HG02623 (cell line): ENCODE data around the gene STARD7.
"Not testable (repeated sequence)": the region's sequence is repeated elsewhere in the genome, so short reads cannot be mapped to it uniquely, and the experiment has no call there.

ENCODE experiments used
- ATAC-seq: cut with Tn5 transposase; IDR thresholded peaks from one replicate; pipeline ENCODE4 v1.9.1; 2021; ENCODE audit warnings: moderate library complexity; ENCODE audit not compliant: unreplicated experiment

The STARD7 gene

DNA sequence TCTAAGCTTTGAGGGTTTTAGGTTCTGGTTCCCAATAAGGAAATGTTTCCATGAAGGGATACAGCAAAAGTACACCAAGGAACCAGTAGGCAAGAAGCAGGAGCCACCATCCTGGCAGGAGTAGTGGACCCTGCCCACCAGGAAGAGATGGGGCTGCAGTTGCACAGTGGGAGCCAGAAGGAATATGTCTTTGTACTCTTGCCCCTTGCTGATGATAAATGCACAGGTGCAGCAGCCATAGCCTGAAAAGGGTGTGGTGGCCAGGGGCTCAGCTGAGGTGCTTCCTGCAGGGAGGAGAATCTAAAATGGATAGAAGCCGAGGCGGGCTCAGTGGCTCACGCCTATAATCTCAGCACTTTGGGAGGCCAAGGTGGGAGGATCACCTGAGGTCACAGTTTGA lies 29.6 kb upstream of the STARD7 start:
- ATAC-seq: no peak

GRCh38 chr2:96236882-96237281 lies 28.3 kb upstream of the STARD7 start:
- no peak for ATAC-seq

- ATAC-seq: no peak
These were observed 25.3 kb upstream of the STARD7 start for GRCh38 chr2:96233880-96234316.

GRCh38 chr2:96233436-96233835 lies 24.8 kb upstream of the STARD7 start:
- no peak for ATAC-seq

GRCh38 chr2:96231316-96231715 lies 22.7 kb upstream of the STARD7 start:
- no peak for ATAC-seq

GRCh38 chr2:96225016-96225533 lies 16.4 kb upstream of the STARD7 start:
- peak; percentile 75 for ATAC-seq

DNA sequence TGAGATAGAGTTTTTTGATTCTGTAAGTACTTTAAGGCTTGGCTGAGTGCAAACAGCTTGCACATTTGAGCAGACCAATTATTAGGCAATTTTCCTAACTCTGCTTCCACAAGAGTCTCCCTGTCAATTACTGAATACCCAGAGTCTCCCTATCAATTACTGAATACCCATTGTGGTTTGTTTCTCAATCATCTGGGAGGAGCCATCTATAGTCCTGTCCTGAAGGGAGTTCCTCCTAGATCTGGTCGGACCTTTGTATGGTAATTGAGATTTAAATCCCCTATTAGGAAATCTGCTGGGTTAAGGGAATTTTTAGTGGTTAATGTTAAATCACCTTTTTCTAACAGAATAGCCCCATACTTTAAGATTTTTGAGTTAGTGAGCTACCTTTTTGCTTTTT lies 12.5 kb upstream of the STARD7 start:
- ATAC-seq: not testable (repeated sequence)

DNA sequence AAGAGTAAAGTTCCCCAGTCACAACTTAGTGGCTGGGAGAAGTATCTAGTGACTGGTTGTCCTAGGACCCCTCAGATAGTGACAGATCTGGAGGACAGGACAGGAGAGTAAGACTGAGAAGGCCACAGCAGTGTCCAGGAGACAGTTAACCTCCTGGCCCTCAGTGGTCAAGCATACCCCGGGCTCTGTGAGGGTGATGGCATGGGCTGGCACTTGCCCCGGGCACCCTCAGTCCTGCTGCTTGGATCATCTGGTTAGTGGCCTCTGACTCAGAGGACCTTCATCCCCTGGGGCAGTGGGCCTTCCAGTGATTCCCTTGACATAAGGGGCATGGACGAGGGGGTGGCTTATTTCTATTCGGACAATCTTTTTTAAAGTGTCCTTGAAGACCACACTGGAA lies 11.3 kb upstream of the STARD7 start:
- not testable (repeated sequence) for ATAC-seq

GRCh38 chr2:96218508-96219131 lies 10.0 kb upstream of the STARD7 start:
- ATAC-seq: no peak

DNA sequence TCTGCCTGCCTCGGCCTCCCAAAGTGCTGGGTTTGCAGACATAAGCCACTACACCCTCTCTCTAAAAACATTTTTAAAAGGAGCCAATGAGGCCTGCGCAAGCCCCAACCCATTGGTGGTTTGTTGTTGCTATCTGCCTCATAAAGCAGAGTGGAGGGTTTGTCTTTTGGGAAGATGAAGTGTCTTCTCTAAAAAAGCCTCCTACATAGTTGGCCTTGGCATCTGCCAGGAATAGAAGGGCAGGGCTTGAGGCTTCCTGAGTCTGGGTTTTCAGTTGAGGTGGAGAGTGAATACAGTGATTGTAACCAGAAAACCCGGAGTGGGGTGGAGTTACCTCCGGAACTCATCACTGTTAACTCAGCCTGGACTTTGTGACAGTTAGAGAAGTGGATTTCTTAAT lies 5.9 kb upstream of the STARD7 start:
- no peak for ATAC-seq

DNA sequence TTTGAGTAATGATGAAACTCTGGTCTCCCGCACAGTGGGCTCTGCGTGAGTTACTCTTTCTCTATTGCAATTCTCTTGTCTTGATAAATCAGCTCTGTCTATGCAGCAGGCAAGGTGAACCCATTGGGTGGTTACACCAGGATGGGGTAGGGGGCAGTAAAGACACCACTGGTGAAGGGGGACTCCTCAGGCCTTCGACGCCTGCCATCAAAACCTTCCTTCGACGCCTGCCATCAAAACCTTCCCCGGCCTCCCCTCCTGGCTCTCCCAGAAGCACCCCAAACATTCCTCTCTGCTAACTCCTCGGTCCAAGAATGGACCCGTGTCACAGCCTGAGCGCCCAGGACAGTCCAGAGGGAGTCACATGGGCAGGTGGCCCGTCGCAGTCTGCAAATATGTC lies 4.8 kb upstream of the STARD7 start:
- ATAC-seq: no peak

DNA sequence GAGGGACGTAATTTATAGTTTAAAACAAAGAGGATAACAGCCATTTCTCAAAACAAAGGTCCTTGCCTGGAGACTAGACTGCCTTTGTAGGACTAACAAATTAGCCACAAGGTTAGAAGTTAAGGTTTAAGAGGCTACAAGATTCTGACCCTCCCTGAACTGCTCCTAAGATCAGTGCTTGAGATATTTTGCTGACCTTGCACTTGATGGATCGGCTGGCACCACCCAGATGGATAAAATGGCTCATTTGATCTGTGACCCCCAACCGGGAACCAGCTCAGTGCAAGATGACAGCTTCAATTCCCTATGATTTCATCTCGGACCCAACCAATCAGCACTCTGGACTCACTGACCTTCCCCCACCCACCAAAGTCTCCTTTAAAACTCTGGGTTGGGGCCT lies 3.7 kb upstream of the STARD7 start:
- no peak for ATAC-seq

DNA sequence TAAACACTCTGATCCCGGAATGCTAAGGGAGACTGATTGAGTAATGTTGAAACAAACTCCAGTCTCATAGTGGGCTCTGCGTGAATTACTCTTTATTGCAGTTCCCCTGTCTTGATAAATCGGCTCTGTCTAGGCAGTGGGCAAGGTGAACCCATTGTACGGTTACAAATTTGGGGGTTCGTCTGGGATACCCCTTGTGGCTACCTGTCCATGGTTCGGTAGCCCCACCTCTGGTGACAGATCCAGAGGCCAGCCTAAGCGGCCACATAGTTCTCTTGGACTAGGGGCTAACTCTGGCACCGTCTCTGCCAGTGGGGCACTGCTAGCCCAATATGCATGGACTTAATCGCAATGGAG lies 1.1 kb upstream of the STARD7 start:
- no peak for ATAC-seq

DNA sequence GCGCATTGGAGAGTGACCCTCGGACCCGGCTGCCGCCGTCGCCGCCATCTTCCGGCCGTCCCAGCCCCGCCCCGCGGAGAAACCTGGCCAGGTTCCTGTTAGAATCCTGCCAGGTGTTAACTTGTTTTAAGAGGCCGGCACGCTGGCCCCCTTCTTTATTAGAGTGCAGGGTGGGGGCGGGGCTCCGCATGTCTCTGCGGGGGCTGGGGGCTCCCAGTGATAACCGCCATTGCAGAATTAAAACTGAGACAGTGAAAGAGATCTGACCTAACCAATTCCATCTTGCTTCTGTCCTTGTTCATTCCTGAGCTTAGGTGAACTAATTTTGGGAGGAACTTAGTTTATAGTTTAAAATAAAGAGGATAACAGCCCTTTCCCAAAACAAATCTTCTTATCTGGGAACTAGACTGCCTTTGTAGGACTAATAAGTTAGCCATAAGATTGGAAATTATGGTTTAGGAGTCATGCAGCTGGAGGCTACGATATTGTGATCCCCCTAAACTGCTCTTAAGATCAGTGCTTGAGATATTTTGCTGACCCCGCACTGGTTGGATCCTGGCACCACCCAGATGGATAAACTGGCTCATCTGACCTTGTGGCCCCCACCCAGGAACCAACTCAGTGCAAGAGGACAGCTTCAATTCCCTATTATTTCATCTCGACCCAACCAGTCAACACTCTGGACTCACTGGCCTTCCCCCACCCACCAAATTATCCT lies 543 bp upstream of the STARD7 start:
- no peak for ATAC-seq

DNA sequence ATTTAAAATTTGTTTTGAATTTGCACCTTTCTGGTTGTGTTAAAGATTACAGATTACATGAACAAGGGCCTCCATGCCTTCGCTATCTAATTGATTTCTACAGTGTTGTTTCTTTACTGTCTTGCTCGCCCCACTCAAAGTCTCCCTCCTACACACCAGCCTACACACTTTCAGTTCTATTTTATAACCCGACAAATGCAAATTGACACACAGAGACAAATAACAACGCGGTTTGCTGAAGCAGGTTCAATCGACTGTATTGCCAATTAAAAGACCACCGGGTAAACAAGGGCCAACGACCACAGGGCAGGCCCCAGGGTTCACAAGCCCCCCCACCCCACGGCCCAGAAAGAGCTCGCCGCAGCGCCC lies 869 bp downstream of the STARD7 start:
- peak; percentile 2 for ATAC-seq

GRCh38 chr2:96207073-96207773 lies 1.4 kb downstream of the STARD7 start:
- no peak for ATAC-seq

- no peak for ATAC-seq
These were observed 2.7 kb downstream of the STARD7 start for GRCh38 chr2:96205888-96206287.

GRCh38 chr2:96204836-96205624 lies 3.6 kb downstream of the STARD7 start:
- no peak for ATAC-seq

- no peak for ATAC-seq
These were observed 5.2 kb downstream of the STARD7 start for GRCh38 chr2:96203130-96204028.

- no peak for ATAC-seq
These were observed 6.3 kb downstream of the STARD7 start for GRCh38 chr2:96202152-96202854.
